Lower leg skin (tissue), 3 donors: ENCODE data around the gene ANGPTL7.

Experiments used
- CTCF ChIP-seq, 3 donors: fragments of 450-650 bp; IDR thresholded peaks; one replicate each; pipeline ENCODE4 v1.5.1; 2016; ENCODE audit warnings: antibody characterized with exemption in 3 of 3, mild to moderate bottlenecking in 3 of 3, moderate library complexity in 2 of 3
- POLR2A ChIP-seq, 2 donors: fragments of 450-650 bp; IDR thresholded peaks; one replicate each; pipeline ENCODE4 v1.6.1; 2016 to 2017; ENCODE audit warnings: antibody characterized with exemption in 2 of 2, mild to moderate bottlenecking in 1 of 2, moderate library complexity in 1 of 2

- TF ChIP-seq CTCF (IDR thresholded peaks at IDR 0.05) = no peak
- TF ChIP-seq POLR2A (IDR thresholded peaks at IDR 0.05) = no peak
Observed at GRCh38 chr1:11227106-11228077, 38.2 kb downstream of the ANGPTL7 start.
